ENCODE data around the gene APOOL. TPM values are rescaled to one million over a fixed set of nuclear protein-coding genes. Genes with fewer than 3 reads are reported as not detected.

APOOL gene
- total and polyA plus RNA-seq, 2 donors (not counting 3 experiments of a cell fraction or from before 2014, with no cell fraction given): 3.4 to 17.4 TPM

GRCh38 chrX:85026170-85026569 lies 22.5 kb downstream of the APOOL start:
- no peaks in the 10 kb centered on the region for H3K4me1 ChIP-seq (ENCODE audit: control insufficient read depth, extremely low read depth, insufficient read depth, low read length)
- H3K27me3 ChIP-seq (ENCODE audit: control insufficient read depth in 2 of 2, insufficient read depth in 2 of 2, low read length in 2 of 2): no peaks in the 10 kb centered on the region
- no peak for DNase-seq (ENCODE audit: low read depth, low spot score)
- H3K4me3 ChIP-seq (replicated peaks in 1 of 3; ENCODE audit: insufficient read depth in 1 of 3, low read depth in 1 of 3, low read length in 3 of 3): no peak overlapping the region
- H3K27ac ChIP-seq (ENCODE audit: insufficient read depth, low read depth, low read length): no peak overlapping the region
- intact Hi-C loops (cut with micrococcal nuclease) (no loop called here), dilution Hi-C loops (cut with MboI; ENCODE audit: extremely low pct_ligation_motif_present, low sequenced_read_pairs) (no loop called here)
- no peak overlapping the region for H3K4me2 ChIP-seq (ENCODE audit: insufficient read depth, low read length)
- BruUV-seq (replicated peaks): no TSS peak
- POLR2A ChIA-PET: no interaction called here
- H4K20me1 ChIP-seq (replicated peaks; ENCODE audit: control insufficient read depth, extremely low read depth, insufficient read depth, low read length): no peaks in the 10 kb centered on the region
- no peaks in the 10 kb centered on the region for H3K36me3 ChIP-seq (ENCODE audit: control insufficient read depth in 2 of 2, extremely low read depth in 1 of 2, insufficient read depth in 2 of 2, low read length in 2 of 2)
- no peak for FAIRE-seq
- no peaks in the 10 kb centered on the region for H3K9me1 ChIP-seq (replicated peaks; ENCODE audit: control insufficient read depth, extremely low read depth, insufficient read depth, low read length)
- TF ChIP-seq EZH2 (IDR thresholded peaks at IDR 0.05; ENCODE audit: borderline replicate concordance, low read depth, low read length, severe bottlenecking) (no peak), FOS (IDR thresholded peaks at IDR 0.05; ENCODE audit: borderline replicate concordance, insufficient read depth, low read length) (no peak), GATA2 (IDR thresholded peaks at IDR 0.05; ENCODE audit: insufficient read depth, insufficient read length, low read depth, low read length) (no peak), POLR2AphosphoS5 (IDR thresholded peaks at IDR 0.05; ENCODE audit: insufficient read depth, low read depth, low read length) (no peak), JUN (IDR thresholded peaks at IDR 0.05; ENCODE audit: borderline replicate concordance, insufficient read depth, insufficient read length, low read depth) (no peak), MAX (IDR thresholded peaks at IDR 0.05; ENCODE audit: insufficient read depth, insufficient read length) (no peak), MYC (IDR thresholded peaks at IDR 0.05; ENCODE audit: low read depth, low read length) (no peak), POLR2A (IDR thresholded peaks at IDR 0.05; ENCODE audit: low read depth, low read length) (no peak)
- TF ChIP-seq, protein P1, sequence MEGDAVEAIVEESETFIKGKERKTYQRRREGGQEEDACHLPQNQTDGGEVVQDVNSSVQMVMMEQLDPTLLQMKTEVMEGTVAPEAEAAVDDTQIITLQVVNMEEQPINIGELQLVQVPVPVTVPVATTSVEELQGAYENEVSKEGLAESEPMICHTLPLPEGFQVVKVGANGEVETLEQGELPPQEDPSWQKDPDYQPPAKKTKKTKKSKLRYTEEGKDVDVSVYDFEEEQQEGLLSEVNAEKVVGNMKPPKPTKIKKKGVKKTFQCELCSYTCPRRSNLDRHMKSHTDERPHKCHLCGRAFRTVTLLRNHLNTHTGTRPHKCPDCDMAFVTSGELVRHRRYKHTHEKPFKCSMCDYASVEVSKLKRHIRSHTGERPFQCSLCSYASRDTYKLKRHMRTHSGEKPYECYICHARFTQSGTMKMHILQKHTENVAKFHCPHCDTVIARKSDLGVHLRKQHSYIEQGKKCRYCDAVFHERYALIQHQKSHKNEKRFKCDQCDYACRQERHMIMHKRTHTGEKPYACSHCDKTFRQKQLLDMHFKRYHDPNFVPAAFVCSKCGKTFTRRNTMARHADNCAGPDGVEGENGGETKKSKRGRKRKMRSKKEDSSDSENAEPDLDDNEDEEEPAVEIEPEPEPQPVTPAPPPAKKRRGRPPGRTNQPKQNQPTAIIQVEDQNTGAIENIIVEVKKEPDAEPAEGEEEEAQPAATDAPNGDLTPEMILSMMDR (IDR thresholded peaks at IDR 0.05; ENCODE audit: extremely low read depth in 1 of 2, insufficient read depth in 1 of 2, low read depth in 1 of 2, low read length in 2 of 2): no peak
- no peak overlapping the region for H2AFZ ChIP-seq (ENCODE audit: low read depth, low read length)
- no peaks in the 10 kb centered on the region for H3K9me3 ChIP-seq (replicated peaks; ENCODE audit: control insufficient read depth, insufficient read depth, low read length)
- CTCF ChIA-PET: no interaction called here
- H3K79me2 ChIP-seq (ENCODE audit: control insufficient read depth, insufficient read depth, low read length): no peaks in the 10 kb centered on the region
- no peak overlapping the region for H3K9ac ChIP-seq (replicated peaks; ENCODE audit: extremely low read depth, insufficient read depth, low read length)

Measured in endothelial cell of umbilical vein (primary cell).